OCI-LY1 (cell line): ENCODE measurements around the gene SNRPD1.

Experiments
- CTCF ChIP-seq: fragments of 200-600 bp; sonication (generic), shearing (Covaris generic); IDR thresholded peaks from 2 replicates; pipeline ENCODE4 v1.5.1; 2017; ENCODE audit warnings: mild to moderate bottlenecking, antibody characterized with exemption, low read length, moderate library complexity, mixed read lengths
- EZH2 ChIP-seq: fragments of 200-600 bp; sonication (generic), shearing (Covaris generic); IDR thresholded peaks from 2 replicates; pipeline ENCODE4 v1.8.0; 2017; ENCODE audit warnings: borderline replicate concordance, mixed run types, mild to moderate bottlenecking, antibody characterized with exemption, low read length, moderate library complexity, mixed read lengths

GRCh38 chr18:21653361-21653760 is 41.2 kb downstream of the SNRPD1 start:
- no peak for TF ChIP-seq CTCF
- TF ChIP-seq EZH2 = no peak
